WI38 (cell line): ENCODE results near the gene ZNF654.

Experiments used
- H3K4me3 ChIP-seq: 2 replicates; pipeline ENCODE4 v1.5.1; 2011; ENCODE audit warnings: low read depth, mild to moderate bottlenecking, control low read depth, low read length
- TF ChIP-seq, protein P1 (sequence below): IDR thresholded peaks from 2 replicates; pipeline ENCODE4 v1.5.1; 2012; ENCODE audit warnings: low read depth, mild to moderate bottlenecking, control low read depth, low read length

ZNF654 gene

DNA sequence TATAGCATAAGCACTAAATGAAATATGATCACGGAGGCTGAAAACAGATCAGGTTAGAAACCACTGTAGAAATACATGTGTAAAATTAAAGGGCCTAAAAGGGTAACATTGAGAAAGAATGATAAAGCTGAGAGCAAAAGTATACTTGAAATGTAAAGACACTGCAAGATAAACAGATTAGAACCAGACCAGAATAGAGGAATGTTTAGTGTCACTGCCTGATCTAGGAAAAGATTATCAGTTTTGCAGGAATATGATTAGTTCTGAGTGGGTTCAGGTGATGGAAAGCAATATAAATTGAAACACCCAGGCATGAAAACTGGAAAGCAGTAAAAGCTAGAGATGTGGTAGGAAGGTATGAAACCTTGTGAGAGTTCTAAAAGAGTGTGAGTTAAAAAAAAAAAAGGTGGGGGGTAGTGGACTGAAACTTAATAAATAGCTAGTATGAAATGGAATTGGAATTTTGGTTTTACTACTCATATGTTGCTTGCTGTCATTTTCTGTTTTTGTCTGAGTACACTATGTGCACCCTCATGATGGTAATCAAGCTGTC lies 74.7 kb downstream of the ZNF654 start:
- no peak overlapping the region for H3K4me3 ChIP-seq
- TF ChIP-seq, protein P1, sequence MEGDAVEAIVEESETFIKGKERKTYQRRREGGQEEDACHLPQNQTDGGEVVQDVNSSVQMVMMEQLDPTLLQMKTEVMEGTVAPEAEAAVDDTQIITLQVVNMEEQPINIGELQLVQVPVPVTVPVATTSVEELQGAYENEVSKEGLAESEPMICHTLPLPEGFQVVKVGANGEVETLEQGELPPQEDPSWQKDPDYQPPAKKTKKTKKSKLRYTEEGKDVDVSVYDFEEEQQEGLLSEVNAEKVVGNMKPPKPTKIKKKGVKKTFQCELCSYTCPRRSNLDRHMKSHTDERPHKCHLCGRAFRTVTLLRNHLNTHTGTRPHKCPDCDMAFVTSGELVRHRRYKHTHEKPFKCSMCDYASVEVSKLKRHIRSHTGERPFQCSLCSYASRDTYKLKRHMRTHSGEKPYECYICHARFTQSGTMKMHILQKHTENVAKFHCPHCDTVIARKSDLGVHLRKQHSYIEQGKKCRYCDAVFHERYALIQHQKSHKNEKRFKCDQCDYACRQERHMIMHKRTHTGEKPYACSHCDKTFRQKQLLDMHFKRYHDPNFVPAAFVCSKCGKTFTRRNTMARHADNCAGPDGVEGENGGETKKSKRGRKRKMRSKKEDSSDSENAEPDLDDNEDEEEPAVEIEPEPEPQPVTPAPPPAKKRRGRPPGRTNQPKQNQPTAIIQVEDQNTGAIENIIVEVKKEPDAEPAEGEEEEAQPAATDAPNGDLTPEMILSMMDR: no peak

DNA sequence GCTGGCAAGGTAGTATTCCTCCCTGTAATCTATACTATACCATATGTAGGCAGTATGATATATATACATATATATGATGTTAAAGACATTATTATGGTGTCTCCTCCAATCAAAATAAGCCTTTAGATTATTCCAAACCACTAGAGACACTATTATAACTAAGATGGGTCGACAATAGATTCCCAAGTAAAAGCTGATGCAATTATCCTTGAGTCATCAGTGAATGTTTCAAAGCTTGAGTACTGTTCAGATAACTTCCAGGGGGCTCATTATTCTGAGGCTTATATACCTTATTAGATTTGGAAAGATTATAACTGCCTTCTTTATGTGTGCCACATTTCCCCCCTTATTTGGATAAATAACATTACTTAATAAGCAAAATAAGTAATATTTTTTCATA lies 78.8 kb downstream of the ZNF654 start:
- H3K4me3 ChIP-seq: no peak overlapping the region
- TF ChIP-seq, protein P1: no peak

DNA sequence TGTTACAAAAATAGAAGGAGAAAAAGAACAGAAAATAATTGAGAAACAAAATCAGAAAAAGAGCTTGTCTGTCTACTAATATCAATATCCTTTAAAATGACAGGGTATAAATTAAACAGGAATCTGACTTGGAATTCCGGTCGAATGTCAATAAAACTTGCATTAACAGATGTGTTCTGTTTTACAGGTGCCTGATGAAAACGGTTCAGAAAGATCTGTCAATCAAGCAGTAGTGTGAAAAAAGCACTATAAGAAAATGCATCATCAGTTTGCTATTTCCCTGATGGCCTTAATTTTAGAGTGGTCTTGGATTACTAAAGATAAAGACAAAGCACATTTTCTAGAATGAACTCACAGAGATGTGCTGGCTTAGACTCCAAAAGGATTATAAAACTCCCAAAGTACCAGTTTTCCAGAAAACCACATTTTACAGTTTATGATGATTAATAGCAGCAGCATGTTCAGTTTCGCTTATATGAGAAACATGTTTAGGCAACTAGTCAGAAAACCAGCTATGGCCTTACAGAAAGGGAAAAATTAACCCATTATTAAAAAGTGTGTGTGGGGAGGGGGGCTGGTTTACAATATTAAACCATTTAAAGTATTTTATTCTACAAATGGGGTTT lies 82.5 kb downstream of the ZNF654 start:
- TF ChIP-seq, protein P1: no peak
- peak overlapping the region; percentile 17; the same call in 1 of the 2 replicates for H3K4me3 ChIP-seq

DNA sequence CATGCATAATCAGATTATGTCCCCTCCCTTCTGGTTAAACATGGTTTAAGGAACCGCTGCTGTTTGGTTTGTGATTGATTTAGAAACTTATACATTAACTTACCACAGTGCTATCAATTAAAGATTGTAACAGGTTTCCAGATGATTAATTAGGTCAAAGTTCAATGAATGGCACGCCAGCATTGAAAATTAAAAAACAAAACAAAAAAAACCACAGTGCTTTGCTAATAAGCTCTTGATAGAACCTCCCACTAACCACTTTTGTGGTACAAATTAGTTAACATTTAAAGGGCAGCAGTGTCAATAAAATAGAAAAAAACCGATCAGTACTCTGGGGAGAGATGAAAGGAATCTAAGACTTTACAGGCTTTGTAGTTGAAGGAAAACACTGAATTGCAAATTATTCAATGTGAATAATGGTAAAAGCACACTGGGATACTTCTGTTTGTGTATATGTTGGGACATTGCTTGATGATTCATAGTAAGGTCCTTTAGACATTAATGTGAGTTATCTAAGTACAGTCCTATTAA lies 83.1 kb downstream of the ZNF654 start:
- TF ChIP-seq, protein P1: no peak
- H3K4me3 ChIP-seq: peak overlapping the region; percentile 17; the same call in 1 of the 2 replicates

DNA sequence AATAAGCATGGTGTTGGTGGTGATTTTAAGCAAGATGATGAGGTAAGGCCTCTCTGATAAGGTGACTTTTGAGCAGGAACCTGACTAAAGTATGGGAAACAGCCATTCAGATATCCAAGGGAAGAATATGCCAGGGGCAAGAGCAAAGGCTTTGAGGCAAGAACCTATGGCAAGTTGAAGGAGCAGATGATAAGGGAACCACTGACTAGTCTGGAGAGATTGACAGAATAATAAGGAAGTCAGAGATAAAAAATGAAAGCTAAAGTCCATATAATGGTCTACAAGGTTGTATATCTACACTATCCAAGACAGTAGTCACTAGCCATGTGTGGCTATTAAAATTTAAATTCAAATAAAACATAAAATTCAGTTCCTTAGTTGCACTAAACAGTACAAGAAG lies 88.2 kb downstream of the ZNF654 start:
- no peak overlapping the region for H3K4me3 ChIP-seq
- TF ChIP-seq, protein P1: no peak

DNA sequence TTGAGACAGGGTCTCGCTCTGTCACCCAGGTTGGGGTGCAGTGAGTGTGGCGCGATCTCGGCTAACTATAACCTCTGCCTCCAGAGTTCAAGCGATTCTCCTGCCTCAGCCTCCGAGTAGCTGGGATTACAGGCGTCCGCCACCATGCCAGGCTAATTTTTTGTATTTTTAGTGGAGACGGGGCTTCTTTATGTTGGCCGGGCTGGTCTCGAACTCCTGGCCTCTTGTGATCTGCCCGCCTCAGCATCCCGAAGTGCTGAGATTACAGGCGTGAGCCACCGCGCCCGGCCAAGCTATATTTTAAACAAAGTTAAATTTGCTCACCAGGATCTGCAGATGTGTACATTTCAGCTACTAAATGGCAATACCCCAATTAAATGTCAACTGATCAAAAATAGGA lies 89.6 kb downstream of the ZNF654 start:
- peak overlapping the region; percentile 74 for H3K4me3 ChIP-seq
- TF ChIP-seq, protein P1: no peak

DNA sequence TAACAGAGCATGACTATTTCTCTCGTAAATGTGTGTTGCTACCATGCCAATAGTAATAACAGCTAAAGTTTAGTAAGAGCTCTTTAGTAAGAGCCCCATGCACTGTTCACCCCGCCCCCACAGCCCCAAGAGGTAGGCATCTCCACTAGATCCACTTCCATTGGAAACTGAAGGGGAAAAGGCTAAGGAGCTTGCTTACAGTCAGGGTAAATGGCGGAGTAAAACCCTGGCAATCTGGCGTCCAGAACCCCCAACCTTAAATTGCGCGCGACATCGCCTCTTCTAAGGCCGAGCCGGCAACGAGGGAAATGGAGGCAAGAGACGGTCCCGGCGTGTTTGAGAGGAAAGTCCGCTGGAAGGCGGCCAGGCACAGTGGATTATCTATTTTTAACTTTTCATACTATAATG lies 90.0 kb downstream of the ZNF654 start:
- TF ChIP-seq, protein P1: no peak
- H3K4me3 ChIP-seq: peak overlapping the region; percentile 74
